Fibroblast of pulmonary artery (primary cell): Measurements from ENCODE around the gene ACER2.
A peak's percentile ranks its signal among the peaks of the same experiment; 100 is the strongest.
"Not testable (repeated sequence)": the region's sequence is repeated elsewhere in the genome, so short reads cannot be mapped to it uniquely, and the experiment has no call there.

ENCODE experiments used
- DNase-seq: peaks from one replicate; pipeline ENCODE4 v3.0.0-alpha.2; 2010; ENCODE audit warnings: low read depth
- H3K4me3 ChIP-seq: replicated peaks from 2 replicates; pipeline ENCODE4 v1.5.1; 2011; ENCODE audit warnings: low read depth, mild to moderate bottlenecking, control low read depth, low read length, moderate library complexity
- TF ChIP-seq, protein P1 (sequence below): IDR thresholded peaks from 2 replicates; pipeline ENCODE4 v1.5.1; 2011; ENCODE audit warnings: mild to moderate bottlenecking, control low read depth, low read length, inconsistent platforms; ENCODE audit errors: missing control alignments

ACER2 gene

DNA sequence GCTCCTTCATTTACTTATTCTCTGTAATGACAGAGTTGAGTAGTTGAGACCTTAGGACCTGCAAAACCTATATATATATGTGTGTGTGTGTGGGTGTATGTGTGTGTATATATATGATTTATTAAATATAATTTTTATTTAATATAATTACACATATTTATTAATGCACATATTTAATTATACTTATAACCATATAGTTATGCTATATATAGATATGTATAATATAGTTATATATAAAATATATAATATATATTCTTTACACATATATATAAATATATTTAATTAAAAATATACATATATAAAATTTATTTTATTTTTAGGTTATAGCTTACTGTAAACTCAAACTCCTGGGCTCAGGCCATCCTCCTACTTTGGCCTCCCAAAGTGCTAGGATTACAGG, 23.7 kb downstream of the ACER2 start:
- no peak for DNase-seq
- H3K4me3 ChIP-seq, result no peak overlapping the region
- TF ChIP-seq, protein P1, sequence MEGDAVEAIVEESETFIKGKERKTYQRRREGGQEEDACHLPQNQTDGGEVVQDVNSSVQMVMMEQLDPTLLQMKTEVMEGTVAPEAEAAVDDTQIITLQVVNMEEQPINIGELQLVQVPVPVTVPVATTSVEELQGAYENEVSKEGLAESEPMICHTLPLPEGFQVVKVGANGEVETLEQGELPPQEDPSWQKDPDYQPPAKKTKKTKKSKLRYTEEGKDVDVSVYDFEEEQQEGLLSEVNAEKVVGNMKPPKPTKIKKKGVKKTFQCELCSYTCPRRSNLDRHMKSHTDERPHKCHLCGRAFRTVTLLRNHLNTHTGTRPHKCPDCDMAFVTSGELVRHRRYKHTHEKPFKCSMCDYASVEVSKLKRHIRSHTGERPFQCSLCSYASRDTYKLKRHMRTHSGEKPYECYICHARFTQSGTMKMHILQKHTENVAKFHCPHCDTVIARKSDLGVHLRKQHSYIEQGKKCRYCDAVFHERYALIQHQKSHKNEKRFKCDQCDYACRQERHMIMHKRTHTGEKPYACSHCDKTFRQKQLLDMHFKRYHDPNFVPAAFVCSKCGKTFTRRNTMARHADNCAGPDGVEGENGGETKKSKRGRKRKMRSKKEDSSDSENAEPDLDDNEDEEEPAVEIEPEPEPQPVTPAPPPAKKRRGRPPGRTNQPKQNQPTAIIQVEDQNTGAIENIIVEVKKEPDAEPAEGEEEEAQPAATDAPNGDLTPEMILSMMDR, result no peak

DNA sequence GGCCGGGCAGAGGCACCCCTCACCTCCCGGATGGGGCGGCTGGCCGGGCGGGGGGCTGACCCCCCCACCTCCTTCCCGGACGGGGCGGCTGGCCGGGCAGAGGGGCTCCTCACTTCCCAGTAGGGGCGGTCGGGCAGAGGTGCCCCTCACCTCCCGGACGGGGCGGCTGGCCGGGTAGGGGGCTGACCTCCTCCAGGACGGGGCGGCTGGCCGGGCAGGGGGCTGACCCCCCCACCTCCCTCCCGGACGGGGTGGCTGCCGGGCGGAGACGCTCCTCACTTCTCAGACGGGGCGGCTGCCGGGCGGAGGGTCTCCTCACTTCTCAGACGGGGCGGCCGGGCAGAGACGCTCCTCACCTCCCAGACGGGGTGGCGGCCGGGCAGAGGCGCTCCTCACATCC, 24.9 kb downstream of the ACER2 start:
- not testable (repeated sequence) for H3K4me3 ChIP-seq, DNase-seq

DNA sequence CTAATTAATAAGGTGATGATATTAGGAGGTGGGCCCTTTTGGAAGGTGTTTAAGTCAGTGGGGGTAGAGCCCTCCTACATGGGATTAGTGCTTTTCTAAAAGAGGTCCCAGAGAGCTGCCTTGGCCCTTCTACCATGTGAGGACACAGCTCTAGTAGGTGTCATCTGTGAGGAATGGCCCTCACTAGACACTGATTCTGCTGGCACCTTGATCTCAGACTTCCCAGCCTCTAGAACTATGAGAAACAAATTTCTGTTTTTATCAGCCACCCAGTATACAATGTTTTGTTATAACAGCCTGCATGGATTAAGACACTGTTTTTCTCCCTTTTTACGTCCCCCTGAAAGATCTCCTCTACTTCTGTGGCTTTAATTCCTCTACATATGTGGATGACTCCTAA, 31.6 kb downstream of the ACER2 start:
- TF ChIP-seq, protein P1, result no peak
- DNase-seq, result no peak
- no peak overlapping the region for H3K4me3 ChIP-seq

DNA sequence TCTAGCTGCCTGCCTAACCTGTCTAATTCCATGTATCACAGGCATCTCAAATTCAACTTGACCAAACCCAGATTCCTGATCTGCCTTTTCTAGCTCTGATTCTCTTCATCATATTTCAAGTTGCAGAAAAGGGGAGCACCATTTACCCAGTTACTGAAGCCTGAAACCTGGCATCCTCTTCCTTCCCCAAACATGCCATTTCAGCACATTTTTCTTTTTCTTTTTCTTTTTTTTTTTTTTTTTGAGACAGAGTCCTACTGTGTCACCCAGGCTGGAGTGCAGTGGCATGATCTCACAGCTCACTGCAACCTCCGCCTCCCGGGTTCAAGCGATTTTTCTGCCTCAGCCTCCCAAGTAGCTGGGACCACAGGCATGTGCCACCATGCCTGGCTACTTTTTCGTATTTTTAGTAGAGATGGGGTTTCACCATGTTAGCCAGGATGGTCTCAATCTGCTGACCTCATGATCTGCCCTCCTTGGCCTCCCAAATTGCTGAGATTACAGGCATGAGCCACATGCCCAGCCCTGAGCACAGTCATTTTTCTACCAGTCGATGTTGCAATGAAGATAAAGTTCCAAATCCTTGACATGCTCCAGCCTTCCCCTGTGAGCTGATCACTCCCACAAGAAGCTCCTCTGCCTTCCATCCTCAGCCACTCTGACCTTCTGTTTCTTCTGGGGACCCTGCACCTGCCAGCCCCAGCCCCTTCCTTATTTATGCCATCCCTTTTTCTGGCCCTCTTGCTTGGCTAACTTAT, 32.2 kb downstream of the ACER2 start:
- TF ChIP-seq, protein P1, result no peak
- peak; percentile 49 for DNase-seq
- H3K4me3 ChIP-seq, result no peak overlapping the region

DNA sequence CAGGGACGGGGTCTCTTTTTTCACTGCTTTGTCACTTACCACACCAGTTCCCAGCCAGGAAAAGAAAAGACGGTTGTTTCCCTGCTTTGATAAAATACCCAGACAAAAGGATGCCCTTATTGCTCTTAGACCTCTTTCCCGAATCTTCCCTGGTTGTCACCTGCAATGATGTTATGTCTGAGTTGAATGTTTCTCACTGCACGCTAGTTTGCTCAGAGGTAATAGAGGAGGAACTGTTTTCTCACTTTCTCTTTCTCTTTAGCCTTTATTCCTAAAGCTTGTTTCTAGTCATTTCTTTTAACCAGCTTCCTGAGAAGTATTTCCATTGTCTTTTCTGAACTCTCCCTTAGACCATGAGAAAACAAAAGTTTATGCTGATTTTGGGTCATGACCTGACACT, 32.9 kb downstream of the ACER2 start:
- no peak for DNase-seq
- TF ChIP-seq, protein P1, result no peak
- H3K4me3 ChIP-seq, result no peak overlapping the region

DNA sequence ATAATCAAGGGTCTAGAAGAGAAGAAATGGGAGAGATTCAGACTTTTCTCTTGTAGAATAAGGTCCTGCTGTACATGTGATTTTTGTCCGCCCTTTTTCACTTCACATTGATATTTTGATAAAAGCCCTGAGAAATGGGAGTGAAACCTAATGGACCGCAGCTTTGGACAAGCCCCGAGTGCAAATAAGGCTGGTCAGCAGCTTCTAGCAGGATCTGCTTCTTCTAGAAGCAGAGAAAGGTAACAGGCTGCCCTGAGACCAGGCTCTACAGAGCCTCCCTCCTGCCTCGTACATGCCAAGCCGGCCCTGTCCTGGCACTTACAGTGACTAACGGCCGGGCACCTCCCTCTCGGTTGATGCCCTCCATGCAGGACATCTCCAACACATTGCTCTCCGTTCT, 33.4 kb downstream of the ACER2 start:
- TF ChIP-seq, protein P1, result no peak
- DNase-seq, result no peak
- H3K4me3 ChIP-seq, result no peak overlapping the region

DNA sequence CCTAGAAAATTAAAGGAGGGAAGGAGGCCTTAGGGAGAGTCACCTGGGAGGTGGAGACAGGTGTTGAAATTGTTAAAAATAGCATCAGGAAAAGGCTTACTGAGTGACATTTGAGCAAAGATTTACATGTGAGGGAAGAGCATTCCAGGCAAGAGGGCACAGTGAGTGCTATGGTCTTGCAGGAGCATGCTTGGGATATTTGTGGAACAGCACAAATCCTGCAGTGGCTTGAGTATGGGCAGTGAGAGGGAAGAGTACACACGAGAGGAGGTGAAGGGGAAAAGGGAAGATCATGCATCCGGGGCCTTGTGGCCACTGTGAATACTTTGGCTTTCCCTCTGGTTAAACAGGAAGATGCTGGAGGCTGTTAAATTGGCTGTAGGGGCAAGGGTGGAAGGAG, 36.6 kb downstream of the ACER2 start:
- no peak overlapping the region for H3K4me3 ChIP-seq
- TF ChIP-seq, protein P1, result no peak
- no peak for DNase-seq
